GM06990 (cell line): ENCODE results near the gene ELK4.

Experiments
- DNase-seq: peaks from one replicate; pipeline ENCODE4 v3.0.0-alpha.2; 2011; ENCODE audit not compliant: insufficient read length; ENCODE audit errors: extremely low read depth
- H3K27me3 ChIP-seq: replicated peaks from 2 replicates; pipeline ENCODE4 v1.6.0; 2011; ENCODE audit warnings: low read length; ENCODE audit not compliant: control insufficient read depth, insufficient read depth
- H3K36me3 ChIP-seq: 2 replicates; pipeline ENCODE4 v1.5.1; 2011; ENCODE audit warnings: low read length; ENCODE audit not compliant: control insufficient read depth, insufficient read depth
- H3K4me3 ChIP-seq: replicated peaks from 2 replicates; pipeline ENCODE4 v1.5.1; 2011; ENCODE audit warnings: low read depth, mild to moderate bottlenecking, control low read depth, low read length
- CTCF ChIP-seq: IDR thresholded peaks from 2 replicates; pipeline ENCODE4 v1.5.1; 2011; ENCODE audit warnings: low read length, control low read depth, mild to moderate bottlenecking, inconsistent platforms; ENCODE audit not compliant: insufficient read depth, poor library complexity, severe bottlenecking

ELK4 gene

GRCh38 chr1:205596876-205597275 lies 34.9 kb downstream of the ELK4 start:
- no peak for TF ChIP-seq CTCF
- Histone ChIP-seq H3K4me3 (no peak overlapping the region), H3K27me3 (no peaks in the 10 kb centered on the region), H3K36me3 (peaks cover 2% of the 10 kb centered on the region)
- no peak for DNase-seq

GRCh38 chr1:205595861-205596260 lies 36.0 kb downstream of the ELK4 start:
- TF ChIP-seq CTCF, result no peak
- DNase-seq, result no peak
- H3K27me3 ChIP-seq, result no peaks in the 10 kb centered on the region
- peaks cover 2% of the 10 kb centered on the region; the same call in 1 of the 2 replicates for H3K36me3 ChIP-seq
- H3K4me3 ChIP-seq, result no peak overlapping the region

- peak; percentile 61 for DNase-seq
- H3K36me3 ChIP-seq, result peaks cover 2% of the 10 kb centered on the region; the same call in 1 of the 2 replicates
- no peak overlapping the region for H3K4me3 ChIP-seq
- TF ChIP-seq CTCF, result no peak
- no peaks in the 10 kb centered on the region for H3K27me3 ChIP-seq
These were observed 36.4 kb downstream of the ELK4 start for GRCh38 chr1:205595435-205595834.

GRCh38 chr1:205594846-205595245 lies 37.0 kb downstream of the ELK4 start:
- TF ChIP-seq CTCF, result no peak
- H3K4me3 ChIP-seq, result no peak overlapping the region
- DNase-seq, result no peak
- peaks cover 2% of the 10 kb centered on the region; the same call in 1 of the 2 replicates for H3K36me3 ChIP-seq
- H3K27me3 ChIP-seq, result no peaks in the 10 kb centered on the region

GRCh38 chr1:205593967-205594366 lies 37.8 kb downstream of the ELK4 start:
- Histone ChIP-seq H3K4me3 (no peak overlapping the region), H3K36me3 (peaks cover 2% of the 10 kb centered on the region; the same call in 1 of the 2 replicates), H3K27me3 (no peaks in the 10 kb centered on the region)
- TF ChIP-seq CTCF, result no peak
- no peak for DNase-seq

- Histone ChIP-seq H3K4me3 (0 out of 2 replicates have a peak overlapping the region, but pooled peaks have one; percentile 6), H3K36me3 (peaks cover 2% of the 10 kb centered on the region; the same call in 1 of the 2 replicates), H3K27me3 (no peaks in the 10 kb centered on the region)
- no peak for TF ChIP-seq CTCF
- DNase-seq, result peak; percentile 46
These were observed 38.3 kb downstream of the ELK4 start for GRCh38 chr1:205593532-205593931.
